Stimulated activated CD8-positive, alpha-beta memory T cell treated with anti-CD3 and anti-CD28 coated beads, Interleukin-7, amount 100 ng/mL, for 4 hours (primary cell): ENCODE data around the gene SLC25A20.
A peak's percentile ranks its signal among the peaks of the same experiment; 100 is the strongest.

Source experiments
- DNase-seq, 2 donors: peaks; one replicate each; pipeline ENCODE4 v3.0.0-alpha.2; 2020; ENCODE audit warnings: low read depth in 2 of 2

The SLC25A20 gene

GRCh38 chr3:48897460-48898376, 964 bp downstream of the SLC25A20 start:
- DNase-seq = no peak

- no peak for DNase-seq
Measured at GRCh38 chr3:48896936-48897335, 1.7 kb downstream of the SLC25A20 start.

GRCh38 chr3:48894516-48894915, 4.2 kb downstream of the SLC25A20 start:
- DNase-seq = no peak

- no peak for DNase-seq
Measured at GRCh38 chr3:48891606-48892005, 7.1 kb downstream of the SLC25A20 start.

- DNase-seq = no peak
Measured at GRCh38 chr3:48885753-48886152, 12.9 kb downstream of the SLC25A20 start.

GRCh38 chr3:48881652-48882114, 17.0 kb downstream of the SLC25A20 start:
- DNase-seq = no peak

GRCh38 chr3:48881006-48881405, 17.7 kb downstream of the SLC25A20 start:
- DNase-seq = no peak

- DNase-seq = no peak
Measured at GRCh38 chr3:48879994-48880377, 18.7 kb downstream of the SLC25A20 start.

- no peak for DNase-seq
Measured at GRCh38 chr3:48879307-48879993, 19.2 kb downstream of the SLC25A20 start.

GRCh38 chr3:48877671-48878070, 21.0 kb downstream of the SLC25A20 start:
- DNase-seq = no peak

GRCh38 chr3:48863122-48863521, 35.6 kb downstream of the SLC25A20 start:
- DNase-seq = no peak

GRCh38 chr3:48859206-48859605, 39.5 kb downstream of the SLC25A20 start:
- no peak for DNase-seq

GRCh38 chr3:48858709-48859108, 40.0 kb downstream of the SLC25A20 start:
- DNase-seq = no peak

- DNase-seq = no peak
Measured at GRCh38 chr3:48857641-48858040, 41.0 kb downstream of the SLC25A20 start.

- no peak for DNase-seq
Measured at GRCh38 chr3:48856469-48856868, 42.2 kb downstream of the SLC25A20 start.

- DNase-seq = no peak
Measured at GRCh38 chr3:48855681-48856447, 42.8 kb downstream of the SLC25A20 start.

GRCh38 chr3:48852151-48852550, 46.5 kb downstream of the SLC25A20 start:
- no peak for DNase-seq

- no peak for DNase-seq
Measured at GRCh38 chr3:48851407-48851806, 47.3 kb downstream of the SLC25A20 start.

GRCh38 chr3:48848816-48849515, 49.7 kb downstream of the SLC25A20 start:
- DNase-seq = no peak

GRCh38 chr3:48847504-48848423, 50.9 kb downstream of the SLC25A20 start, which contains the start of gene PRKAR2A:
Gene PRKAR2A (minus strand): TSS chr3:48847874. CDS start chr3:48847596, 278 bp downstream.
- DNase-seq = peak; percentile 55 to 79
